Measurements from ENCODE around the gene PRKG1. TPM values are rescaled to one million over a fixed set of nuclear protein-coding genes. Genes with fewer than 3 reads are reported as not detected.

The PRKG1 gene
- total RNA-seq, 1 experiment from 2014 or later = 10.4 TPM

DNA sequence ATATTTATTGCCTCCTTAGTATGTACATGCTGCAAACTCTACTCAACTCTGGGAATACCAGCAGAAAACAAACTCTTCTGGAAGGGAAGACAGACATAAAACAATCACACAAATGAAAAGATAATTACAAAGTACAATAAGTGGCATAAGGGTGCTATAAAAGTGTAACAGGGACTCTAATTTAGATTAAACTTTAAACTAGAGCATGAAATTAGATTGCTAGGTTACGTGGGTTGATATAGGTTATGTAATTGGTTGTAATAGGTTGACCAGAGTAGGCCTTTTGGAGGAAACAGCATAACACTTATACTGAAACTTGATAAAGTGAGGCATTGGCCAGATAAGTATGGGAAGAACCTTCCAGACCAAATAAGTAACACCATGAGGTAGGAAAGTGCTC is 1213.6 kb downstream of the PRKG1 start:
- no peak overlapping the region for H3T11ph ChIP-seq (ENCODE audit: low read length)

More for the DNA sequence above, 1213.6 kb downstream of the PRKG1 start:
- no peak overlapping the region for H3K4me3 Mint-ChIP-seq
- H3K56ac ChIP-seq (ENCODE audit: insufficient read length, low read depth, low read length) = no peak overlapping the region
- no peak overlapping the region for H3K18ac ChIP-seq (ENCODE audit: insufficient read length, low read depth, low read length)
- H3K4me2 ChIP-seq (ENCODE audit: insufficient read depth, insufficient read length, low read length) = no peak overlapping the region
- H4K20me1 ChIP-seq (ENCODE audit: control insufficient read depth, insufficient read depth, insufficient read length) = no peaks in the 10 kb centered on the region
- no peak overlapping the region for H3K4ac ChIP-seq (ENCODE audit: low read depth, low read length)
- TF ChIP-seq, protein P1, sequence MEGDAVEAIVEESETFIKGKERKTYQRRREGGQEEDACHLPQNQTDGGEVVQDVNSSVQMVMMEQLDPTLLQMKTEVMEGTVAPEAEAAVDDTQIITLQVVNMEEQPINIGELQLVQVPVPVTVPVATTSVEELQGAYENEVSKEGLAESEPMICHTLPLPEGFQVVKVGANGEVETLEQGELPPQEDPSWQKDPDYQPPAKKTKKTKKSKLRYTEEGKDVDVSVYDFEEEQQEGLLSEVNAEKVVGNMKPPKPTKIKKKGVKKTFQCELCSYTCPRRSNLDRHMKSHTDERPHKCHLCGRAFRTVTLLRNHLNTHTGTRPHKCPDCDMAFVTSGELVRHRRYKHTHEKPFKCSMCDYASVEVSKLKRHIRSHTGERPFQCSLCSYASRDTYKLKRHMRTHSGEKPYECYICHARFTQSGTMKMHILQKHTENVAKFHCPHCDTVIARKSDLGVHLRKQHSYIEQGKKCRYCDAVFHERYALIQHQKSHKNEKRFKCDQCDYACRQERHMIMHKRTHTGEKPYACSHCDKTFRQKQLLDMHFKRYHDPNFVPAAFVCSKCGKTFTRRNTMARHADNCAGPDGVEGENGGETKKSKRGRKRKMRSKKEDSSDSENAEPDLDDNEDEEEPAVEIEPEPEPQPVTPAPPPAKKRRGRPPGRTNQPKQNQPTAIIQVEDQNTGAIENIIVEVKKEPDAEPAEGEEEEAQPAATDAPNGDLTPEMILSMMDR (conservative IDR thresholded peaks at IDR 0.05) = no peak
- no peak for DNase-seq
- H3K27ac Mint-ChIP-seq = no peak overlapping the region
- H3K36me3 Mint-ChIP-seq (ENCODE audit: insufficient read depth in 1 of 3, low read depth in 3 of 3) = no peaks in the 10 kb centered on the region
- no peak overlapping the region for H2BK120ac ChIP-seq (ENCODE audit: low read depth, low read length, poor library complexity, severe bottlenecking)
- no peaks in the 10 kb centered on the region for H3K79me2 ChIP-seq (ENCODE audit: insufficient read depth, low read length)
- no peak overlapping the region for H3K9ac ChIP-seq (ENCODE audit: extremely low read depth, insufficient read length, low read length)
- H2AFZ ChIP-seq (ENCODE audit: low read length) = no peak overlapping the region
- no peak overlapping the region for H2BK5ac ChIP-seq (ENCODE audit: insufficient read length, low read length)
- H2BK15ac ChIP-seq (ENCODE audit: low read depth, low read length) = no peak overlapping the region
- no peaks in the 10 kb centered on the region for H3K4me1 Mint-ChIP-seq
- no peaks in the 10 kb centered on the region for H3K4me1 ChIP-seq (ENCODE audit: insufficient read depth, low read length)
- H3K27me3 ChIP-seq (ENCODE audit: insufficient read depth, low read length) = no peaks in the 10 kb centered on the region
- no peak overlapping the region for H4K8ac ChIP-seq (replicated peaks; ENCODE audit: insufficient read length, low read depth, low read length)
- no peaks in the 10 kb centered on the region for H3K27me3 Mint-ChIP-seq (ENCODE audit: low read depth)
- no peak overlapping the region for H3K27ac ChIP-seq (ENCODE audit: insufficient read length, low read depth, low read length)
- no peaks in the 10 kb centered on the region for H3K23me2 ChIP-seq (ENCODE audit: insufficient read length, low read depth, low read length, poor library complexity, severe bottlenecking)
- no peaks in the 10 kb centered on the region for H3K79me1 ChIP-seq (ENCODE audit: insufficient read depth, low read depth, low read length, poor library complexity, severe bottlenecking)
- no peak overlapping the region for H2BK20ac ChIP-seq (ENCODE audit: low read depth, low read length, poor library complexity, severe bottlenecking)
- H3K9me3 Mint-ChIP-seq = no peaks in the 10 kb centered on the region
- no peak overlapping the region for H3K23ac ChIP-seq (ENCODE audit: insufficient read length, low read depth, low read length)
- no peak overlapping the region for H3K14ac ChIP-seq (ENCODE audit: insufficient read depth, low read length)
- H3K9me3 ChIP-seq (ENCODE audit: control insufficient read depth, low read depth, low read length) = no peaks in the 10 kb centered on the region
- H4K91ac ChIP-seq (ENCODE audit: insufficient read length, low read depth, low read length) = no peak overlapping the region
- no peak overlapping the region for H2AK5ac ChIP-seq (ENCODE audit: insufficient read length, low read length)
- H4K5ac ChIP-seq (ENCODE audit: insufficient read length, low read depth, low read length) = no peak overlapping the region
- no peak overlapping the region for H2BK12ac ChIP-seq (ENCODE audit: insufficient read length, low read depth, low read length)
- 100% methylated on average over 1 of the region's 1 CpG for WGBS (ENCODE audit: extremely low coverage, insufficient read length, low lambda C conversion rate)

Measured in H9 (cell line).